Stimulated activated CD4-positive, alpha-beta T cell treated with anti-CD3 and anti-CD28 coated beads, Interleukin-15, amount 100 ng/mL, for 48 hours (primary cell): ENCODE data around the gene CNOT9.

ENCODE experiments used
- DNase-seq, 2 donors: peaks; one replicate each; pipeline ENCODE4 v3.0.0-alpha.2; 2020; ENCODE audit warnings: low read depth in 2 of 2

The CNOT9 gene

DNA sequence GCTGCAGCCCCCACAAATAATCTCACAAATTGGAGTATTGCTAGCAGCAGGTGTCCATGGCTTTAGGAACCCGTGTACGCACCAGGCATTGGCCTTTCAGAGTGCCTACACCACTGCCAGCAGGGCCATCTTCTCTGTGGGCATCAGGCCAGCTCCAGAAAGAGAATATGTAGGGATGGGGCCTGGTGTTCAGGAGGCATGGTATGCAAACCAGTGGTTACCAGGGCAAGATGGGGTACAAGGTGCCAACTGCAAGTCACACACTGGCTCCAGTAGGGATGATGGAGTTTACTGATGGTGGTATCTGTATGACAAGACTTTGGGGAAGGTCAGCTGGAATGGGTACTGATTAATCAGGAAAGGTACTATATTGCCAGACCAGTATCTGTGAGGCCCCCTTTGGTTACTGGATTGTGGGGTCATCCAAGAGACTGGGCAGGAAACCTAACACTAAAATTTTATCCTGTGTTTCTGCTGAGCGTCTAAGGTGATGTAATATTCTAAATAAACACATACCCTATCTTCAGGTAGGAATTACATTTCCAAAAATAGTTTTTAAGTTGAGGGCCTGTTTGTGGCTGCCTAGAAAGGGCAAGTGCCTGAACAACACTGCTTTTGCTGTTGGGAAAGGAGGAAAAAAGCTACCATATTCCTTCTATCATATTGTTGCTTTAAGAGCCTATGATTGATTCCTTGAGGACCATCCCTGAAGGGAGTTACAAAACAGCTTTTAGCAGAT, 9.0 kb downstream of the CNOT9 start:
- no peak for DNase-seq

GRCh38 chr2:218578272-218578877, 9.7 kb downstream of the CNOT9 start:
- no peak for DNase-seq

DNA sequence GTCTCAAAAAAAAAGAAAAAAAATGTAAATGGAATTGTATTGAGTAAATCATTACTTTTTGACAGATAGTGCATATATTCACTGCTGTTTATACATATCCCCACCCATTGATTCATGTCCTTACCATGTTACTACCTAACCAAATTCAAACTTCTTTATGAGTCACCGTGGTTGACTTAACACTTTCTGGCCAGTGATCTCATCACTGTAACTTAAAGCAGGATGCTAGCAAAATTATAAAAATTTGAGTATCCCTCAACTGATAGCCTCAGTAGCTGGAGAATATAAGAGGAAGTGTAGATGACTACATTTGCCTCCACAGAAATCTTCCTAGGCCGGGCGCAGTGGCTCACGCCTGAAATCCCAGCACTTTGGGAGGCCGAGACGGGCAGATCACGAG, 13.4 kb downstream of the CNOT9 start:
- DNase-seq, result no peak

GRCh38 chr2:218583983-218584850, 15.6 kb downstream of the CNOT9 start:
- DNase-seq, result no peak

- DNase-seq, result no peak
Measured at GRCh38 chr2:218585541-218585940, 16.9 kb downstream of the CNOT9 start.

DNA sequence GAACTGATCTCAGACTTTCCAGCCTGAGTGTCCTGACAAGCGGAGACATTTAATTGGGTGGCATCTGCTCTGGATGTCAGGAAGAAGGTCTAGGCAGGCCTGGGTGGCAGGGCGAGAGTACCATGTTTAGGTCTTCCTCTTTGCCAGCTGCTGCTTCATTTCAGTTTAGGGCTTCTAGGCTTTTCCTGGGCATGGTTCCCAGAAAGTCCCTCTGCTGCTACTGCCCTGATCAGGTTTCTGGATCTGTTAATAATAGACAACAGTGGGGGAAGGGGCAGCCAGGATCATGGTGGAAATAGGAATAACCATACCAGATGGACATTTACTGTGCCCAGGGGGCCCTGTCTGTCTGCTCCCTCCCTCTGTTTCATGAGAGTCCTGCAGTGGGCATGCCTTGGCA, 36.8 kb downstream of the CNOT9 start:
- no peak for DNase-seq

GRCh38 chr2:218607436-218608115, 38.9 kb downstream of the CNOT9 start, which contains the start of gene PLCD4:
Gene PLCD4, plus strand, starts transcription at chr2:218607899. Its CDS starts 7,841 bp downstream, at chr2:218615740.
- DNase-seq, result no peak

DNA sequence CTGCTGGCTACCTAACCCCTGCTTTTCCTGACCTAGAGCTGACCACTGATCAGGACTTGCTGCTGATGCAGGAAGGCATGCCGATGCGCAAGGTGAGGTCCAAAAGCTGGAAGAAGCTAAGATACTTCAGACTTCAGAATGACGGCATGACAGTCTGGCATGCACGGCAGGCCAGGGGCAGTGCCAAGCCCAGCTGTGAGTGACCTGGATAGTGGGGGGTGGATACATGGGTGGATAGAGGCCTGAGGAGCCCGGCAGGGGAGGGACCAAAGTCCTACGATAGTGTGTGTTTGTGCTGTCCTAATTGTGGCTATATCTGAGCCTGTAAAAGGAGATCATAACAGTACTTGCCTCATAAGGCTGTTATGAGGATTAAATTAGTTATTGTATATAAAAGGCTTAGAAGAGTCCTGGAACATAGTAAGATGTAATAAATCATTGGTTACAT, 47.3 kb downstream of the CNOT9 start:
- no peak for DNase-seq

DNA sequence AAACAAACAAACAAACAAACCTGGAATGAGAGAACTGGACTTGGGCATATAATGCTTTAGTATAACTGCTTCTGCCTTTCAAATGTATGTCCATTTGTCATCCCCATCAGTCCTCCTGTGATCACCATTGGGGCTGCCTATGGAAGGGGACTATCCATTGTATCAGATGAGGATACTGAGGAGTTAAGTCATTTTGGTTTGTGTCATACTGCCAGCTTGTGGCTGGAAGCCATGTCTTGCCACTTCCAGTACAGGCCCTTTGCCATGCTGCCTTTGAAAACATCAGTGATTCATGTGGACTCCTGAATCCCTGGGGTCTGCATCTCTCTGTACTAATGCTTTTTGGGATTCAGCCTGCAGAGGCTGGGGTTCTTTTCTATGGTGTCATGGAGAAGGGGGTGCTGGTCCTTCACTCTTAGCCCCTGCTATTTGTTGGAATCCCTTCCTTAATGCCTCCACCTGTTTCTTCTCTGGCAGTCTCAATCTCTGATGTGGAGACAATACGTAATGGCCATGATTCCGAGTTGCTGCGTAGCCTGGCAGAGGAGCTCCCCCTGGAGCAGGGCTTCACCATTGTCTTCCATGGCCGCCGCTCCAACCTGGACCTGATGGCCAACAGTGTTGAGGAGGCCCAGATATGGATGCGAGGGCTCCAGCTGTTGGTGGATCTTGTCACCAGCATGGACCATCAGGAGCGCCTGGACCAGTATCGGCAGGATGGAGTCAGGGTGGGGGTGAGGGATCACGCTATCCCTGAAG, 49.6 kb downstream of the CNOT9 start:
- no peak for DNase-seq

DNA sequence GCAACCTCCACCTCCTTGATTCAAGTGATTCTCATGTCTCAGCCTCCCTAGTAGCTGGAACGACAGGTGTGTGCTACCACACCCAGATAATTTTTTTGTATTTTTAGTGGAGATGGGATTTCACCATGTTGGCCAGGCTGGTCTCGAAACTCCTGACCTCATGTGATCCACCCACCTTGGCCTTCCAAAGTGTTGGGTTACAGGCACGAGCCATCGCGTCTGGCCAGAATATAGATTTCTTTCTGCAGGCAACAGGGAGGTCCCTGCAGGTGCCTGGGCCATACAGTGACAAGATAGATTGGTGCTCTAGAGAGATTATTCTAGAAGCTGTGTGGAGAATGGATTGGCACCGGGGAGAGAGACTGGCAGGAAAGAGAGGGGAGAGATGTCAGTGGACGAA, 52.4 kb downstream of the CNOT9 start:
- DNase-seq, result no peak

DNA sequence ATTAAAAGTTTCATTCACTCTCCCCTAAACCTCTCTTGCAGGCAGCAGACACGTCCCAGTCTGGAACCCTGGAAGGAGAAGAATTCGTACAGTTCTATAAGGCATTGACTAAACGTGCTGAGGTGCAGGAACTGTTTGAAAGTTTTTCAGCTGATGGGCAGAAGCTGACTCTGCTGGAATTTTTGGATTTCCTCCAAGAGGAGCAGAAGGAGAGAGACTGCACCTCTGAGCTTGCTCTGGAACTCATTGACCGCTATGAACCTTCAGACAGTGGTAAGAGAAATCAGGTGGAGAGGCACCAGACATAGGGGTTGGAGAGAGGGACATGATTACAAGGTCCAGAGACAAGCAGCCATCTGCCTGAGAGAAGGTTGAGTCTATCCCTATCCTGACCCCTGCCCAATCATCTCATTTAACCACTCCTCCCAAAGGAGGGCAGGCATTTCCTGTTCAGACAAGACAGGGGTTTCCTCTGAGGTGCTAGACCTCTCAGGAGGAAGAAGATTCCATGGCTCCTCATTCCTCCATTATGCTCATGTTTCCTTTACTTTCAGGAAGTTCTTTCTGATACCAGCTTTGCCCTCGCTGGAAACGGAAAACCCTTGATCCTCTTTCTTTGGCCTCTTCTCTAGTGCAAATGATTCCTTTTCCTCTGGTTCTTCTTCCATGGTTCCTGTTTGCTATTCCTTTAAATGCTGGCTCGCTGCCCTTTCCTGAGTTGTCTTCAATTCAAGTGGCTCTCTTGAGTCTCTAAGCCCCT, 54.1 kb downstream of the CNOT9 start:
- DNase-seq, result no peak

GRCh38 chr2:218623366-218623705, 54.7 kb downstream of the CNOT9 start:
- DNase-seq, result no peak

- no peak for DNase-seq
Measured at GRCh38 chr2:218626369-218626768, 57.7 kb downstream of the CNOT9 start.

DNA sequence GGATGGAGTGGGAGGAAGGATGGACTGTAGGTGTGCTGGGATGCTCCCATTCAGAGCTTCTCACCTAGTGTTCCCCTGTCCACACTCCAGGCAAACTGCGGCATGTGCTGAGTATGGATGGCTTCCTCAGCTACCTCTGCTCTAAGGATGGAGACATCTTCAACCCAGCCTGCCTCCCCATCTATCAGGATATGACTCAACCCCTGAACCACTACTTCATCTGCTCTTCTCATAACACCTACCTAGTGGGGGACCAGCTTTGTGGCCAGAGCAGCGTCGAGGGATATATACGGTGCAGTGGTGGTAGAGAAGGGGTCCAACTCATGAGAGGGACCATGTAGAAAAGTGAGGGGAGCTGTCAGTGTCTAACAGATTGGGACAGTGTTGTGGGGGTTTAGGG, 59.3 kb downstream of the CNOT9 start:
- no peak for DNase-seq

DNA sequence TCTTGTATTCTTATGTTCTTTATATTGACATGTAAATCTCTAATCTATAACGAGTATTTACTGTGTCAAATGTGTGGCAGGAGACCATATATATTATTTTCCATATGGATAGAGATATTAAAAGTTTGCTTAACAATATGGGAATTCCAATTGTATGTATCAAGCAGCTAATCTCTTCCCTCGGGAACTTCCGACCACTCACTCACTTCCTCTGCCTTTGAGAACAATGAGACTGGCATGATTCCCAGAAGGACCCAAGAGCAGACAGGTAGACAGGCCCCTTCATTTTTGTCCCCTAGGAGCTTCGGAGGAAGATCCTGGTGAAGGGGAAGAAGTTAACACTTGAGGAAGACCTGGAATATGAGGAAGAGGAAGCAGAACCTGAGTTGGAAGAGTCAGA, 63.2 kb downstream of the CNOT9 start:
- DNase-seq, result no peak

DNA sequence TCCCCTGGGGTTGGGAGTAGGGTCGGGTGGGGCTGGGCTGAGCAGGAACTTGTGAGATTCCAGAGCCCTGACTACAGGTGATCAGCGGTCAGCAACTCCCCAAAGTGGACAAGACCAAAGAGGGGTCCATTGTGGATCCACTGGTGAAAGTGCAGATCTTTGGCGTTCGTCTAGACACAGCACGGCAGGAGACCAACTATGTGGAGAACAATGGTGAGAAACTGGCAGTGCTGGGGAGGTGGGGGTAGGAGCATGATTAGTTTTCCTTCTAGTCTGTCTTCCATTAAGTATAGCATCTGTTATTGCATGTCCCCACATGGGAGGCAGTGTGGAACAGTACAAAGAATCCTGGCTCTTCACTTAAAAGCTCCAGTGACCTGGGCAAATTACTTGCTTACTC, 67.1 kb downstream of the CNOT9 start:
- DNase-seq, result no peak

DNA sequence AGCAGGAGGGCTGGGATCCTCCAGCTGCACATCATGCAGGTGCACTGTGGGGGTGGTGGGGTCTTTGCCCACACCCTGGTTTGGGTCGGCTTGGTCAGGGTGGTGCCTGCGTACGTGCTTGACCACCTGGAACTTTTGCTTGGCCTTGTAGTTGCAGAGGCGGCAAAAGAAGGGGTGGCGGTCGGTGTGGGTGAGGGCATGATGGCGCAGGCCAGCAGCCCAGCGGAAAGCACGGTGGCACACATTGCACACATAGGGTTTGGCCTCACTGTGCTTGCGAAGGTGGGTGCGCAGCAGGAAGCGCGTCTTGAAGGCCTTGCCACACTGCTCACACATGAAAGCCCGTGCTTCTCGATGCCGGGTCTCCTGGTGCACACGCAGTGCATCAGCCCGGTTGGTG, 69.7 kb downstream of the CNOT9 start:
- DNase-seq, result no peak

DNA sequence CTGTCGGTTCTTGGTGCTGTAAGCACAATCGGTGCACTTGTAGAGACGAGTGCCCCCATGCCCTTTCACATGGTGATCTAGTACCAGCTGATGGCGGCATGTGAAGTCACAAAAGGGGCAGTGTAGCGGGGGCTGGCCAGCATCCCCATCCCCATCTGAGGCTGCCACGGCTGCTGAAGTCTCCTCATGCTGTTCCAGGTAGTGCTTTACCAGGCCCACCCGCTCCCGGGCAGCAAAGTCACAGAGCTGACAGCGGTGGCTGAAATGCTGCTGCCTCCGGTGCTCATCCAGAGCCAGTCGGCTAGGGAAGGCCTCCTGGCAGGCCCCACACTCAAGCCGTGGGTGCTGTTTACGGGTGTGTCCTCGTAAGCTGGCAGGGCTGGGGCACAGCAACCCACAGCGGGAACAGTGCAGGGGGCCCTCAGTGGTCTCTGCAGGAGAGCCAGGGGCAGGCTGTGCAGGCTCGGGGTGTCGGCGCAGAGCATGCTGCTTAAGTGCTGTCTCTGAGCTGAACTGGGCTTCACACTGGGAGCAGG, 73.5 kb downstream of the CNOT9 start:
- no peak for DNase-seq

GRCh38 chr2:218642786-218643185, 74.1 kb downstream of the CNOT9 start:
- DNase-seq, result no peak

GRCh38 chr2:218643751-218644310, 75.2 kb downstream of the CNOT9 start:
- no peak for DNase-seq
